GM19372 (cell line): ENCODE results near the gene C9orf85.
A peak's percentile ranks its signal among the peaks of the same experiment; 100 is the strongest.

Experiments used
- ATAC-seq: cut with Tn5 transposase; IDR thresholded peaks from one replicate; pipeline ENCODE4 v1.9.1; 2021; ENCODE audit warnings: mild to moderate bottlenecking, low read depth, moderate library complexity; ENCODE audit not compliant: unreplicated experiment

The C9orf85 gene

DNA sequence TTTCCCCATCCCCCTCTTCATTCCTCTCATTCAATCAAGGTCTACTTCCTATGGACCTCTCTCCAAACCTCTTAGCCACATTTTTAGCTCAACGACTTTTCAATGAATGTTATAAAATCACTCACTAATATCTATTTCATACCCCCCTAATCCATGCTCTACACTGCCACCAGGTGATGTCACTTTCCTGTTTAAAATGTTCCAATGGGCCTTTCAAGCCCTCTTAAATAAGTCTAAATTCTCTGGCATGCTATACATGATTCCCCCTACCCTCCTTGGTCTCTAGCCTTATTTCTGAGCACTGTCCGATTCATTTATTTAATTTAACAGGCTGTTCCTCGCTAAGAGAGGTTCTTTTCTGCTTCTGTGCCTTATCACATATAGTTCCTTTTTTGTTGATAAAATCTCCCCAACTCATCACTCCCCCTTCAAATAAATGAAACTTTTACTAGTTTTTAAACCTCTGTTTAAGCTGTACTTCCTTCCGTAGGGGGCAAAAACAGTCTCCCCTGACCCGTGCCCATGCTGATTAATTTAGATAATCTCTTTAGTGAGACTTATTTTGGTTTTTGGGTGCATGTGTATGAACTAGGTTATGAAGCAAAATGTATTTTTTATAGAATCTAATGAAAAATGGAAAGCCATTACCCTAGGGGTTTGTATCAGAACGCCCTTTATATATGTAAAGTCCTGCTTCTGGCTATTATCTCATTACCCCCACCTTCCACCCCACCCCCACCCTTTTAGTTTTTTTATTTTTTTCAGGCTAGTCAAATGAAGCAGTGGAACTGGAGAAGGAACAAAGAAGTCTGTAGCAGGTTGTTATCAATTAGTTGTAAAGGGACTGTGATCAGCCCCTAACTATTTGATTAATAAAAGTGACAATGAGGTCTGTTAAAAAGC lies 9.5 kb upstream of the C9orf85 start:
- ATAC-seq = no peak

DNA sequence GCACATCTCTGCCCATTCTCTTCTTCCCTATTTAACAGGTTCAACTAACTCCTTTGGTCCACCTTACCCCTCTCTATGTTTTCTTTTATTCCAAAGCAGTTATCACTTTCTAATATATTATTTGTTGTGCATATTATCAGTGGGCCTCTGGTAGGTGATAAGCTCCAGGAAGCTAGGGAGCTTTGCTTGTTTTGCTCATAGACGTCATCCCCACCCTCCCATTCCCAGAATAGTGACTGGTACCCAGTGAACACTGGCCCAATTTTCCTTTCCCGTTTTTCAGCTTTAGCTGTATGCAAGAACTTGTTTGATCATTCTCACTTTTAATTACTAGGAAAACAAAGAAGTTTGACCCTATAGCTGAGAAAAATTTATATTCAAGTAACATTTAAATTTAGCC lies 7.4 kb upstream of the C9orf85 start:
- ATAC-seq = no peak

DNA sequence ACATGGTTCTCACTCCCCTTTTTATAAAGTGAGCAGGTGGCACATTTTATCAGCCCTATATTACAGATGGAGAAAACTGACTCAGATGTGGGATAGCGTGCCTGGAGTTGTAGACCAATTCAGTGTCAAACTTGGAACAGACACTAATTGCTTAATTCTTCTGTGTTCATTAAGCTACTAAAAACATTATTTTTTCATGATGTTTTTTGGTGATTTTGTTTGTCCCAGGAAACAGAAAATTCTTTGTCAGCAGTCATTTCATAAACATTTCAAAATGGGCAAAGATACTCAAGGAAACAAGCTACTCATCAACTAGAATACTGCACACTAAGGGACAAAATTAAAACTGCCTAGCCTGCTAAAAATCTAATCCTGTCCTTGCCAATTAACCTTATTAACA lies 2.6 kb upstream of the C9orf85 start:
- ATAC-seq = no peak

DNA sequence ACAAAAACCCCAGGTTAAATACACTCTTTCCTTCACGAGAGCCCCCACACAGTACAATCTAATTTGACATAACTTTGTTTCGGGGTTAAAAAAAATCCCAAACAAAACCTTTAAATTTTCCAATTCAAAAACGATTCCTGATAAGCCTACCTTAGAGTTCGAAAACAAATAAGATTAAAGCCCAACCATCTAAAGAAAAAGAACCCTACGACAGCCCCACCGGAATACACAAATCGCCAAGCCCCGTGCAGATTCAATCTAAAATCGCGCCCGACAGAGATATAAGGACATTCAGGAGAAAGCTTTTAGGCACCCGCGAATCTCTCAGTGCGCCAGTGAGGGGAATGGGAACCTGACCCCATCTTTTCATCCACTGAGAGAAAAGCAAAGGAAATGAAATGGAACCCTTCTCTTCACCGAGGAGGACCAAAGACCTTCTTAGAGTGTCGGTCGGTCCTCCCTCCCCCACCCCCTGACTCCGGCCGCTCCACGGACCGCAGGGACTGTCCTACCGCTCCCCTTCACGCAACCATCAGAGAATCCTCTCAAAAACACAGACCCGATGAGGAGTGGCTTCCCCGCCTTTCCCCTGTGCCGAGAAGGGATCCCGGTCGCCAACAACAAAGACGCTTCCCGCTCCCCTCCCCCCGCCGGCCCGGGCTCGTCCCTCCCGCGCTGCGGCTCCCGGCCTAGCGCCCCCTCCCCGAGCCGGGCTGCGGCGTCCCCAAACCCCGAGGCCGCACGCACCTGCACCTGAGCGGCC lies 1.4 kb upstream of the C9orf85 start:
- ATAC-seq = peak; percentile 0

DNA sequence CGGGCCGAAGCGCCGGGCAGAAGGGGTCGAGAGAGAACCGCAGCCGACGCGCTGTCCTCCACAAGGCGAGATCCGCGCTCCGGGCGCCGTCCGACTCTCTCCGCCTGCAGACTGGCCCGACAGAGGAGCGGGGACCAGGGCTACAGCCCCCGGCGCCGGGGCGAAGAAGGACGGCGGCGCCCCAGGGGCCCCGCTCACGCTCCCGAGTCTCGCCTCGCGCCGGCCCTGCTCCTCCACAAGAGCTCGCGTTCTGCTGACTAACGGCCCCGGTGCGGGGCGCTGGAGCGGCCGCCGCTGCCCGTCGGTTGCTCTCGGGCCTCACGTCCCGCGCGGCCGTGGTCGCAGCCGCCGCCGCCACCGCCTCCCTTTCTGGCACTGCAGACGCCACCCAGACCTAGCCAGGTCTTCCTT lies 784 bp upstream of the C9orf85 start:
- peak; percentile 12 for ATAC-seq

DNA sequence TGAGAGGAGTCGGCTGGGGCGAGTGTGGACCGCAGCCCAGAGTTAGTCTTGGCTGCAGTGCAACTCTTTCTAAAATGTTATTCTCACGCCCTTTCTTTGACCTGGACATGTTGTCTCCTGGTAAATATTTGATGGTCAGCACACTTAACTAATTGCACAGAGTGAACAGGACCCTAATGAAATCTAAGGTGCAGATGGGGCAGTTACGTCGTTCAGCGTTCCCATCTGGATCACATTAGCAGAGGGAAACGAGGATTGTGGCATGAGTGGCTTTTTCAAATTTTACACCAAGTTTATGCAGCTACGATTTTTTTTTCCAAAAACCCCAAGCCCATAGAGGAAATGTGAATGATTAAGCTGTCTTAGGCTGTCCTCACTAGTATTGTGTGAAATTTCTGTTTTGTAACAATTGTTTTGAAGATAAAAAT lies 483 bp downstream of the C9orf85 start:
- ATAC-seq = no peak

DNA sequence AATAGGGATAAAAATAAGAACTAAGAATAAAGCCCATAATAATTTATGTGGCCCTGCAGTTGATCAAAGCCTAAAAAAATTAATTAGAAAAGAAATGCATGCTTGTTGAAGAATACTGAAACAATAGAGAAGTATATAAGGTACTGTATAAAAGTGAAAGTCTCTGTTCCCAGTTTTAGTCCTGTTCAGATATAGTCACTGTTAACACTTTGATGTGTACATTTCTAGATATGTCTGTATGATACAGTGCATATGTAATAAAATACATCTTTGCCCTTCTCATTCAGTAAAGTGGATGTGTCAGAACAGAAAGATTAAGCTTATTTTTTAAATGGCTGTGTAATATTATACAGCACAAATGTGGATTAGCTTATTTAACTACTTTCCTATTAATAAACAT lies 4.1 kb downstream of the C9orf85 start:
- ATAC-seq = no peak

DNA sequence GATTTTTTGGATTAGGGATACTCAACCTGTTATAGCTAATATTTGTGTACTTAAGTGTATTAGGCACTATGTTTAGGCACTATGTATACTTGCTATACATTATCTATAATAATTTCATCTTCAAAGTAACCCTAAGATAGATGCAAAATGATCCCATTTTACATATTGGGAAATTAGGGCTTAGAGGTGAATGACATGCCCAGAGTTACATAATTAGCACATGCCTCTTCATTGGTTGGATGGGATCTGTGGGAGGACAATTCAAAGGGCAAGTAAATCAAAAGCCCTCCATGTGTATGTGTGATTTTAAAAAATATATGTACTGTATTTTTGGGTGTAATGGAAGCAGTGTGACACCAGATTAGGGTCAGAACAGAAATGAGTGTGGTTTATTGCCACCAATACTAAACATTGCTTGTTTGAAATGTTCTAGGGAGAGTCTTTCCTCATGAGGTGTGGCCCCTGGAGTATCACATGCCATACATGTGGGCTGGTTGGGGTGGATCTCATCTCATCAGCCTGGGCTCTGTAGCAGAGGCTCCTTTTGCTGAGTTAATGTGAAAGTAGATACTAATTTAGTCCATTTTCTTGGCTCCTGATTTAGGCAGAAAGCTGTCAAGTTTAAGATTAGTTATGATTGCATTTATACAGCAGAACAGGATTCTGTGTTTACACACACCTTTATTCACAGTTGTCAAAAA lies 5.5 kb downstream of the C9orf85 start:
- ATAC-seq = no peak

DNA sequence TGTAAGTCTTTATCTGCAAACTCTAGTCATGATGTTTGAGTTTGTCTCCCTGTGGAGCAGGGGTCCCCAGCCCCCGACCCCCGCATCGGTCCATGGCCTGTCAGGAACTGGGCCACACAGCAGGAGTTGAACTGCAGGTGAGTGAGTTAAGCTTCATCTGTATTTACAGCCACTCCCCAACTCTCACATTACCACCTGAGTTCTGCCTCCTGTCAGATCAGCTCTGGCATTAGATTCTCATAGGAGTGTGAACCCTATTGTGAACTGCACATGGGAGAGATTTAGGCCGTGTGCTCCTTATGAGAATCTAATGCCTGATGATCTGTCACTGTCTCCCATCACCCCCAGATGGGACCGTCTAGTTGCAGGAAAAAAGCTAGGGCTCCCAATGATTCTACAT lies 7.0 kb downstream of the C9orf85 start:
- ATAC-seq = no peak

DNA sequence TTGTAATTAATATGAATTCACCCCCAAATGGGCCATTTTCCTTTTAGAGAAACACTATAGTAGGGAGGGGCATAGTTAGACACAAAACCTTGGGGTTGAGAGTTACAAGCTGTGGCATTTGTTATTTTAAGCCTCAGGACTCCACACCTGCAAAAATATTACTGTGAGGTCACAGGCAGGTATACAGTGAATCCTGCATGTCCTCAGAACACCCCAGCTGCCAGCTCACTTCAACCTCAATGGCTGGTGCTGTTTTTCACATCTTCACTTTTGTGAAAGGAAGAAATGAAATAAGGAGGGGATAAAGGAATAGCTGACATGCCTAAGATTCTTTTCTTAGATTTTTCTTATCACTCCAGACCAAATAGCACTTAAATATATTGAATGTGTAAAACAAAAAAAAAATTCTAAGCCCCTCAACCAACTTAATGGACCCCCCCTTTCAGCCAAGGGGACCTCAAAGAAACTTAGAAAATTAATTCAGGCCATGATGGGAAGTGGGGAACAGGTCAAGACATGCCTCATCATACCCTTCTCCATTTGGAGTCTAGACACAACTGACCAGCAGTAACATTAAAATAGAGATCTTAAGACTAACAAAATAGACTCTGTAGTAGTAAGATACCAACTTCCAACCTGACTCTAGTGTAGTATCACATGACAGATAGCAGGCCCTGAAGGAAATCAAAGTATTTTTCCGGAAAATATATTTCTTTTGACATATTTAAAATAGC lies 9.2 kb downstream of the C9orf85 start:
- no peak for ATAC-seq

DNA sequence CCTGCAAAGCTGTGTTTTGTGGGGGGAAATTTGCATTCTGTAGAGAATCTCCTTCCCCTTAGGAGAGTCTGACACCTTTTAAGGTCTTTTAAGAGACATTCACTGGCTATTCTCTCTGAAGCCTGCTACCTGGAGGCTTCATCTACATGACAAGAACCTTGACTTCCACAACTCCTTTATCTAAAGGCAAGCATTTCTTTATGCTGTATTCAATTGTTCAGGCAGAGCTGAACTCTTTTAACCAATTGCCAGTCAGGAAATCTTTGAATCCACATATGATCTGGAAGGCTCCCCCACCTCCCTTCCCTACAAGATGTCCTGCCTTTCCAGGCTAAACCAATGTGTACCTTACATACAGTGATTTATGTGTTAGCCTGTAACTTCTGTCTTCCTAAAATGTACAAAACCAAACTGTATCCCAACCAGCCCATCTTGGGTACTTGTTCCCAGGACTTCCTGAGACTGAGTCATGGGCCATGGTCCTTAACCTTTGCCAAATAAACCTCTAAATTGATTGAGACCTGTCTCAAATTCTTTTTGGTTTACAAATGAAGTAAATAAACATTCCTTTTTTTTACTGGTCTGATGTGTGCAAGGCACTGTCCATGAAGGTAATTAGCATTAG lies 9.9 kb downstream of the C9orf85 start:
- ATAC-seq = no peak

DNA sequence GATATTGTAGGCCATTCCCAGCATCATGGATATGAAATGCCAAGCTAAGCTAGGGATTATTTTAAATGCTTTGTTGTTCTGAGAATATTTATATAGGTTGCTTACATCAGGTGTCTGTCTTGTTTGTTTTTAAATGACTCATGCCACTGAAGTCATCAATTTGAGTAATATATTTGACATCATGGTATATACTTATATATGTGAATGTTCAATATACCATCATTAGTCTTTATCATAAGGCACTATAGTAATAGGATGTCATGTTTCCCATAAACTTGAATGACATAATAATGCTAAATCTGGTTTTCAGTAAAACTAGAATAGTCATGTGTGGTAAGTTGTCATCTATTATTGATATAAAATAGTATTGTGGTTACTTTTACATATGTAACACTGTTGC lies 13.1 kb downstream of the C9orf85 start:
- ATAC-seq = no peak

DNA sequence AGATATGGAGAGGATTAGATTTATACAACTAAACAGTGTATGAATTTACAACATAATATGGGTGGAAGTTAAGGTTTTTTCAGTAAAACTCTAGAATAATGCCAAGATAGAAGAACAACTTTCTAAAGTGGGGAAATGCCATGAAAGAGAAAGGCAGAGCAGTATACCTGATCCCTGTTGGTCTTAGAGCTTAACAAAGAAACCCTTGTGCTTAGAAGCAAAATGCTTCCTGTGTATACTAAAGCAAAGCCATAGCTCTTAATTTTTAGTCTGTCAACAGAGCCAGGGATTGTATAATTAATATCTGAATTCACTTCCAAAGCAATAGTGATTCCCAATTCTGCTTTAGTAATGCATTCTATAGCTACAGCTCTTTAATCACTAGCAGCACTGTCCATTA lies 14.4 kb downstream of the C9orf85 start:
- no peak for ATAC-seq

DNA sequence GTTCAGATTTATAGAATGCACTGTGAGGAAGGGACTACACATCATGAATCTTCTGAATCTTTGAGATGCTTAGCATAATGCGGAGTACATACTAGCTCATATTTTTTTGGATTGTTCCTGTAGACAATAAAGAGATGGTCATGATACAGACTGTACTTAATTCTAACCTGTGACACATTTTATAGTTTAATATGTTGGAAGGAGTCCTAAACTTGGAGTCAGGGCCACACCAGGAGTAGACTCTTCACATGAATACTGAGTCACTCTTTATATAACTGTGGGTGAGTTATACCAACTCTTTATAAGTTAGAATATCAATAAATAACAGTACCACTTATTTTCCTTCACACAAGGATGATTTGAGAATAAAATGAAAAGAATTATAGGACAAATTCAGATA lies 16.9 kb downstream of the C9orf85 start:
- no peak for ATAC-seq

DNA sequence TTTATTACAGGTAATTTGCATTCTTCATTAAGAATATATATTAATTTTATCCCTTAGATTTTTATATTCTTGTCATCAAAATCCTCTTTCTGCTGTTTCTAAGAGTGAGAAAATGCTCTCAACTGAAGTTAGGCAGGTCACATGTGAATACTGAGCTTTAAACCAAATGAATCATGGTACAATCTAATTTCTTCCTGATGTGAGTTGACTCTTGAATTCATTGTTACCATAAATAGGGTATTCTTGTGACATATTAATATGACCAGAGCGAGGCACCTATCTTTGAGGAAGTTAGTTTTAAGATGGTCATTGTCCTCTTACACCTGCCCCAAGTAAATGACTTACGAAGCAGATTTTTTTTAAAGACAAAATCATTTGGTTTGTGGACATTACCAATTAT lies 17.4 kb downstream of the C9orf85 start:
- no peak for ATAC-seq

DNA sequence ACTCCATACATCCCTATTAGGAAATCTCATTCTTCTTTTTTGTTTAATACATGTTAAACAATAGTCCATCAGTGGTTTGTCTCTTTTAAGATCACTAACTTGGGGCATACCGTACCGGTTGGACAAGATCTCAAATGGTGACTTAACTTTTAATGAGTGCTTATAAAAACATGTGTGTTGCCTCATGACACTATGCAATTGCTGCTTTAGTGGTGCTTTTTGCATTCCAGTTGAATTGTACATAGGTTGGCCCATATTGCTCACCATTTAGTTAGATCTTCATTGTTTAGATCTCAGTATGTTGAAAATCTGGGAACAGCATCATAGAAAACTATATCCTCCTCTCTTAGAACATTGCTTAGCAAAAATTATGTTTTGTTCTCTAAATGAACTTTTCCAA lies 17.8 kb downstream of the C9orf85 start:
- ATAC-seq = no peak

DNA sequence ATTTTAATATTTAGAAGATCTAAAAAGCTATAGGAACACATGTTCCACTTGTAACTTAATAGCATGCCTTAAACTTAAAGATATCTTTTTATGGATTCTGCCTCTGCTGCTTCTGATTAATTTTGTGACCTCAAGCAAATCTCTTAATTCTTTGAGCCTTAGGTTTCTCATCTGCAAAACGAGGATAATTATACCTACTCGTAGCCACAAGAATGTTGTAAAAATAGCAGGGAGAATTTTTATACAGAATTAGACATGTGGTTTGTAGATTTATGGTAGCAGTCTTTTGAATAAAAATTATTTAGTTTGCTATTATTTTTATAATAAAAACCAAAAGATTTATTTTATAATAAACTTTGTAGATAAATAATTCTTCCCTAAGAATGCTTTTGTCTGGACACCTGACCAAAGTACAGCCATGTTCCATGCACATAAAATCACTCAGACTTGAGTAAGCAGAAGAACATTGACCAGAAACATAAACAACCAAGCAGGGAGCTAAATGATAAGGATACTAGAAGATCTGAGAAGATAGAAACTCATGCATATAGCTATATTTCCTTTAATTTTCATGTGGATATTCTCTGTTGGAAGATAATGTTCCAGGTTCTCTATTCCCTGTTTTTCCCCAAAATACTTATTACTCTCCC lies 18.5 kb downstream of the C9orf85 start:
- ATAC-seq = no peak

DNA sequence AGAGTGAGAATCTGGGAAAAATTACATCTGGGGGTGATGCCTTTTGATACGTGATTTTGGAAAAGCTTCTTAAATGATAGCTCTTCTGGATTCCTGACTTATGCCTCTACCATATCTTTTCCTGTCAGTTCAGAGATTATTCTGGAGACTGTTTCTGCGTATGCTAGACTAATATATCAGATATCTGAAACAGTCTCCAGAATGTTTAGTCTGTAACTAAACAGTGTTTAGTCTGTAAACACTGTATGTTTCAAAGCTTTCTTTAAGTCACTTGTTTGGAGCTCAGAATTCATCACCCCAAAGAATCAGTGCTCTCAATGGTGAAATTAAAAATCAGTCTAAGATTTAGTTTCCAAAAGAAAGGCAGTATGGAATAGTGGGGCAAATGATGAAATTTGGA lies 19.7 kb downstream of the C9orf85 start:
- no peak for ATAC-seq

DNA sequence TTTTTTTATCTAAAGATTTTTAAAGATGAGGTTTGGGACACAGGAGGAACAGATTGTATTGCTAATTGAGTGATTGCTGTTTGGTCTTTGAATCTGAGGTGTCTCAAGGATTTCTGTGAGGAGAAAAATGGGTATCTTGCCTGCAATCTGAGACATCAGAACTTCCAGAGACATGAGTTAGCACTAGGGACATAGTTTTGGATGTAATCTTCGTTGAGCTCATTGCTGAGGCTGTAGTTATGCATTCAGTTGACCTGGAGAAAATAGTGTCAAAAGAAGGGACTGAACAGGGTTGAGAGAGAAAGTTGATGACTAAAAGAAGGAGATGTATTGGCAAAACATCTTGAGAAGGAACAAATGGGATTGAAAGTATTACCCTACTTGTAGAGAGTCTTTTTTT lies 24.6 kb downstream of the C9orf85 start:
- ATAC-seq = no peak
